Panc1 (cell line): ENCODE measurements around the gene SYT14. TPM values are rescaled to one million over a fixed set of nuclear protein-coding genes. Genes with fewer than 3 reads are reported as not detected.

Experiments used
- ATAC-seq: fragments of 200-7000 bp; cut with Tn5 transposase; 2 replicates; pipeline ENCODE4 v1.9.1; 2020; ENCODE audit warnings: mild to moderate bottlenecking, moderate library complexity
- BruUV-seq: library from RNA; stranded (reverse); fragments of 400-500 nt; replicated peaks from 2 replicates; lab custom pipeline; 2021; lab: Mats Ljungman, UMichigan
- CTCF ChIA-PET: fragments of 300-600 bp; sonication (Branson Sonifier 250); formaldehyde crosslinking; loops from one replicate; lab custom pipeline; 2022; ENCODE audit warnings: antibody characterized with exemption; lab: Charles Lee
- POLR2A ChIA-PET: fragments of 300-600 bp; sonication (Branson Sonifier 250); formaldehyde crosslinking; loops from one replicate; lab custom pipeline; 2022; ENCODE audit warnings: antibody characterized with exemption; lab: Charles Lee
- DNase-seq: peaks from one replicate; pipeline ENCODE4 v3.0.0-alpha.2; 2010; ENCODE audit warnings: low read depth, low spot score
- H3K27ac ChIP-seq: 2 replicates; pipeline ENCODE4 v1.5.1; 2011; ENCODE audit warnings: mild to moderate bottlenecking, low read length, inconsistent platforms
- H3K27me3 ChIP-seq: fragments of 200-500 bp; sonication (Bioruptor generic); 2 replicates; pipeline ENCODE4 v1.6.0; 2014; ENCODE audit warnings: low read length, inconsistent platforms; ENCODE audit not compliant: control insufficient read depth, insufficient read depth
- H3K36me3 ChIP-seq: fragments of 200-500 bp; sonication (Bioruptor generic); 2 replicates; pipeline ENCODE4 v1.5.1; 2014; ENCODE audit warnings: inconsistent platforms, mild to moderate bottlenecking, low read length, moderate library complexity; ENCODE audit not compliant: control insufficient read depth, insufficient read depth
- H3K4me1 ChIP-seq: 2 replicates; pipeline ENCODE4 v1.5.1; 2011; ENCODE audit warnings: inconsistent platforms, mild to moderate bottlenecking, low read length, moderate library complexity; ENCODE audit not compliant: control insufficient read depth, insufficient read depth
- H3K4me3 ChIP-seq, 2 experiments: 2 replicates each; pipeline ENCODE4 v1.5.1; 2011 to 2012; ENCODE audit warnings: low read depth in 2 of 2, low read length in 2 of 2, mild to moderate bottlenecking in 2 of 2, inconsistent platforms in 1 of 2, moderate library complexity in 1 of 2
- H3K9me3 ChIP-seq: fragments of 200-500 bp; sonication (Bioruptor generic); 2 replicates; pipeline ENCODE4 v1.5.1; 2014; ENCODE audit warnings: low read depth, mild to moderate bottlenecking, inconsistent platforms, low read length, moderate library complexity; ENCODE audit not compliant: control insufficient read depth, insufficient read depth
- POLR2AphosphoS5 ChIP-seq: IDR thresholded peaks from 2 replicates; pipeline ENCODE4 v1.6.1; 2012; ENCODE audit warnings: mild to moderate bottlenecking, low read depth, low read length, moderate library complexity
- REST ChIP-seq, 2 experiments: IDR thresholded peaks; 2 replicates each; pipeline ENCODE4 v1.6.1; 2011 to 2012; ENCODE audit warnings: low read depth in 2 of 2, control low read depth in 1 of 2, low read length in 1 of 2, mild to moderate bottlenecking in 1 of 2, moderate library complexity in 1 of 2; ENCODE audit not compliant: insufficient read depth in 1 of 2
- SIN3A ChIP-seq: IDR thresholded peaks from 2 replicates; pipeline ENCODE4 v1.6.1; 2012; ENCODE audit warnings: low read depth, mild to moderate bottlenecking, low read length, moderate library complexity, borderline replicate concordance; ENCODE audit not compliant: insufficient read depth
- TCF7L2 ChIP-seq: IDR thresholded peaks from 2 replicates; pipeline ENCODE4 v1.6.1; 2011; ENCODE audit warnings: mild to moderate bottlenecking, low read depth, low read length, inconsistent platforms
- in situ Hi-C: cut with HindIII; loops from 2 replicates; pipeline ENCODE4 v1.10.0; 2016; ENCODE audit warnings: low sequenced_read_pairs, low pct_unique_long_range_greater_than_20kb
- intact Hi-C: fragments of 100-400 bp; cut with micrococcal nuclease; formaldehyde crosslinking; loops from one replicate; pipeline ENCODE4 v1.10.0; 2022; ENCODE audit not compliant: unreplicated experiment
- total RNA-seq: library from RNA; stranded (reverse); gene quantifications from one replicate; pipeline ENCODE4 v1.2.1, GENCODE V29; 2021; ENCODE audit not compliant: unreplicated experiment
- TF ChIP-seq, protein P1 (sequence below): fragments of 450-650 bp; IDR thresholded peaks from 2 replicates; pipeline ENCODE4 v1.5.1; 2017; ENCODE audit warnings: mild to moderate bottlenecking

The SYT14 gene
- total RNA-seq, 1 experiment from 2014 or later: not detected

- Histone ChIP-seq H3K9me3 (no peaks in the 10 kb centered on the region), H3K27me3 (no peaks in the 10 kb centered on the region), H3K4me3 (no peak overlapping the region), H3K27ac (no peak overlapping the region), H3K36me3 (no peaks in the 10 kb centered on the region), H3K4me1 (no peaks in the 10 kb centered on the region)
- in situ Hi-C loops (no loop called here), intact Hi-C loops (loop anchor here (1.0 kb wide), 1 partner anchor 20 kb away; no protein-coding TSS in a partner anchor)
- POLR2A ChIA-PET: no interaction called here
- ATAC-seq (no peak), DNase-seq (no peak)
- TF ChIP-seq REST (IDR thresholded peaks at IDR 0.05; ENCODE audit: insufficient read depth in 1 of 2, low read depth in 2 of 2, low read length in 1 of 2) (no peak), POLR2AphosphoS5 (no peak)
- CTCF ChIA-PET: no interaction called here
- BruUV-seq: no TSS peak
Observed at GRCh38 chr1:210076620-210077019, 138.6 kb downstream of the SYT14 start.

GRCh38 chr1:210081494-210081893 is 143.5 kb downstream of the SYT14 start:
- Histone ChIP-seq H3K27me3 (no peaks in the 10 kb centered on the region), H3K9me3 (no peaks in the 10 kb centered on the region), H3K36me3 (no peaks in the 10 kb centered on the region), H3K27ac (no peak overlapping the region), H3K4me3 (no peak overlapping the region), H3K4me1 (no peaks in the 10 kb centered on the region)
- intact Hi-C loops (no loop called here), in situ Hi-C loops (no loop called here)
- DNase-seq (no peak), ATAC-seq (no peak)
- no TSS peak for BruUV-seq
- TF ChIP-seq POLR2AphosphoS5 (no peak), TCF7L2 (no peak), SIN3A (no peak), REST (IDR thresholded peaks at IDR 0.05; ENCODE audit: insufficient read depth in 1 of 2, low read depth in 2 of 2, low read length in 1 of 2) (no peak)
- TF ChIP-seq, protein P1, sequence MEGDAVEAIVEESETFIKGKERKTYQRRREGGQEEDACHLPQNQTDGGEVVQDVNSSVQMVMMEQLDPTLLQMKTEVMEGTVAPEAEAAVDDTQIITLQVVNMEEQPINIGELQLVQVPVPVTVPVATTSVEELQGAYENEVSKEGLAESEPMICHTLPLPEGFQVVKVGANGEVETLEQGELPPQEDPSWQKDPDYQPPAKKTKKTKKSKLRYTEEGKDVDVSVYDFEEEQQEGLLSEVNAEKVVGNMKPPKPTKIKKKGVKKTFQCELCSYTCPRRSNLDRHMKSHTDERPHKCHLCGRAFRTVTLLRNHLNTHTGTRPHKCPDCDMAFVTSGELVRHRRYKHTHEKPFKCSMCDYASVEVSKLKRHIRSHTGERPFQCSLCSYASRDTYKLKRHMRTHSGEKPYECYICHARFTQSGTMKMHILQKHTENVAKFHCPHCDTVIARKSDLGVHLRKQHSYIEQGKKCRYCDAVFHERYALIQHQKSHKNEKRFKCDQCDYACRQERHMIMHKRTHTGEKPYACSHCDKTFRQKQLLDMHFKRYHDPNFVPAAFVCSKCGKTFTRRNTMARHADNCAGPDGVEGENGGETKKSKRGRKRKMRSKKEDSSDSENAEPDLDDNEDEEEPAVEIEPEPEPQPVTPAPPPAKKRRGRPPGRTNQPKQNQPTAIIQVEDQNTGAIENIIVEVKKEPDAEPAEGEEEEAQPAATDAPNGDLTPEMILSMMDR: no peak
- POLR2A ChIA-PET: no interaction called here
- CTCF ChIA-PET: no interaction called here
